ENCODE results near the gene GNAQ.

DNA sequence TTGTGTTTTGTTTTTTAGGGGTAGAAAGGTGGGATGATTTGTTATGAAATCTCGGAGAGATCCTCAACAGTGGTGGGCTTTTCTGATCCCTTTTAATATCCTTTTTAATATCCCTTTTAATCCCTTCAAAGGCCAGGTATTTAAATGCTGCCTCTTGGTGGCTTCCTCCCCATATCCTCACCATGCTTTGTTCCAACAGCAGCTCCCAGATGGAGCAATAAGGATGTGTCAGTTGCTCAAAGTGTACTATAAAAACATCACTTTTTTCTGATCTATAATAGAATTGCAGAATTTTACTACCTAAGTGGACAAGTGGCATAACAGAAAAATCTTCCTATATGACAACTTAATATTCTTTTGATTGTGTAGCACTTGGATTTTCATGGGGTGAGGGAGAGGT lies 160.1 kb downstream of the GNAQ start:
- TF ChIP-seq, protein P1, sequence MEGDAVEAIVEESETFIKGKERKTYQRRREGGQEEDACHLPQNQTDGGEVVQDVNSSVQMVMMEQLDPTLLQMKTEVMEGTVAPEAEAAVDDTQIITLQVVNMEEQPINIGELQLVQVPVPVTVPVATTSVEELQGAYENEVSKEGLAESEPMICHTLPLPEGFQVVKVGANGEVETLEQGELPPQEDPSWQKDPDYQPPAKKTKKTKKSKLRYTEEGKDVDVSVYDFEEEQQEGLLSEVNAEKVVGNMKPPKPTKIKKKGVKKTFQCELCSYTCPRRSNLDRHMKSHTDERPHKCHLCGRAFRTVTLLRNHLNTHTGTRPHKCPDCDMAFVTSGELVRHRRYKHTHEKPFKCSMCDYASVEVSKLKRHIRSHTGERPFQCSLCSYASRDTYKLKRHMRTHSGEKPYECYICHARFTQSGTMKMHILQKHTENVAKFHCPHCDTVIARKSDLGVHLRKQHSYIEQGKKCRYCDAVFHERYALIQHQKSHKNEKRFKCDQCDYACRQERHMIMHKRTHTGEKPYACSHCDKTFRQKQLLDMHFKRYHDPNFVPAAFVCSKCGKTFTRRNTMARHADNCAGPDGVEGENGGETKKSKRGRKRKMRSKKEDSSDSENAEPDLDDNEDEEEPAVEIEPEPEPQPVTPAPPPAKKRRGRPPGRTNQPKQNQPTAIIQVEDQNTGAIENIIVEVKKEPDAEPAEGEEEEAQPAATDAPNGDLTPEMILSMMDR (conservative IDR thresholded peaks at IDR 0.05): no peak
- TF ChIP-seq ZFX (IDR thresholded peaks at IDR 0.05): no peak
